HL-60 (cell line): ENCODE results near the gene MAN1C1.

Source experiments
- CTCF ChIP-seq: IDR thresholded peaks from one replicate; pipeline ENCODE4 v1.5.1; 2011; ENCODE audit warnings: low read length, control low read depth, inconsistent platforms; ENCODE audit not compliant: insufficient read depth
- POLR2AphosphoS5 ChIP-seq: IDR thresholded peaks from 2 replicates; pipeline ENCODE4 v1.6.1; 2012; ENCODE audit warnings: low read depth

GRCh38 chr1:25737130-25737529 is 120.5 kb downstream of the MAN1C1 start:
- TF ChIP-seq CTCF (no peak), POLR2AphosphoS5 (no peak)
